Measurements from ENCODE around the gene CIBAR2. TPM values are rescaled to one million over a fixed set of nuclear protein-coding genes. Genes with fewer than 3 reads are reported as not detected.
A peak's percentile ranks its signal among the peaks of the same experiment; 100 is the strongest.

Gene CIBAR2
- total and polyA plus RNA-seq, 11 donors: not detected

DNA sequence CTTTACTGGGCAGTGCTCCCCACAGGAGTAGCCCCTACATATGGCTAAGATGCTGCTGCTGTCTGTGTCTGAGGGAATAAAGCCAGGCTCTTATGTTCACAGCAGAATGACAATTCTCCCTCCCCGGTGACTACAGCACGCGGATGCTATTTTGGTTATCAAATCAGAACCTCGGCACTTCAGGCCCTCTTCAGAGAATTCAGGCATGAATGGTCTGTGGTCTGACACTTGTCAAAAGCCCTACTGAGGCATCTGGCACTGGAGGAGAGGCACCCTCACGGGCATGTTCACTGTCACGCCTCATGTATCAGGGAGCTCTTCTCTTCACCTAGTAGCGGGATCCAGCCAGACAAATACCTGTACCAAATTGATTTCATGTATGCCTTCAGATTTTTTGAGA is 54.3 kb downstream of the CIBAR2 start:
- ATAC-seq (peak; percentile 27 to 78 (median 60)), DNase-seq (peak in 2 of 5 donors; percentile 54 to 57)
- Histone ChIP-seq H3K36me3 (no peaks in the 10 kb centered on the region), H3K27me3 (no peaks in the 10 kb centered on the region), H3K9me3 (no peaks in the 10 kb centered on the region), H3K4me3 (no peak overlapping the region), H3K4me1 (peaks cover 0 to 55% (median 17%) of the 10 kb centered on the region in 12 donors), H3K27ac (peak overlapping the region in 1 of 12 donors; percentile 44)
- intact Hi-C loops (cut with DNase I): loop anchor here in 1 of 10 donors (2.0 kb wide), 1 partner anchor 29 kb away; no protein-coding TSS in a partner anchor
- 48 to 69% (median 59%) methylated on average over 7 of the region's 7 CpGs for WGBS, 4 donors
- no peak for TF ChIP-seq POLR2A (IDR thresholded peaks at IDR 0.05)
- TF ChIP-seq, protein P1, sequence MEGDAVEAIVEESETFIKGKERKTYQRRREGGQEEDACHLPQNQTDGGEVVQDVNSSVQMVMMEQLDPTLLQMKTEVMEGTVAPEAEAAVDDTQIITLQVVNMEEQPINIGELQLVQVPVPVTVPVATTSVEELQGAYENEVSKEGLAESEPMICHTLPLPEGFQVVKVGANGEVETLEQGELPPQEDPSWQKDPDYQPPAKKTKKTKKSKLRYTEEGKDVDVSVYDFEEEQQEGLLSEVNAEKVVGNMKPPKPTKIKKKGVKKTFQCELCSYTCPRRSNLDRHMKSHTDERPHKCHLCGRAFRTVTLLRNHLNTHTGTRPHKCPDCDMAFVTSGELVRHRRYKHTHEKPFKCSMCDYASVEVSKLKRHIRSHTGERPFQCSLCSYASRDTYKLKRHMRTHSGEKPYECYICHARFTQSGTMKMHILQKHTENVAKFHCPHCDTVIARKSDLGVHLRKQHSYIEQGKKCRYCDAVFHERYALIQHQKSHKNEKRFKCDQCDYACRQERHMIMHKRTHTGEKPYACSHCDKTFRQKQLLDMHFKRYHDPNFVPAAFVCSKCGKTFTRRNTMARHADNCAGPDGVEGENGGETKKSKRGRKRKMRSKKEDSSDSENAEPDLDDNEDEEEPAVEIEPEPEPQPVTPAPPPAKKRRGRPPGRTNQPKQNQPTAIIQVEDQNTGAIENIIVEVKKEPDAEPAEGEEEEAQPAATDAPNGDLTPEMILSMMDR (IDR thresholded peaks at IDR 0.05): no peak

GRCh38 chr16:85057212-85057889 is 54.9 kb downstream of the CIBAR2 start:
- WGBS, 4 donors: 63 to 76% (median 69%) methylated on average over 9 of the region's 9 CpGs
- ATAC-seq (peak in 1 of 4 donors; percentile 37), DNase-seq (peak in 1 of 5 donors; percentile 6)
- Histone ChIP-seq H3K4me3 (no peak overlapping the region), H3K9me3 (no peaks in the 10 kb centered on the region), H3K4me1 (peaks cover 0 to 49% (median 17%) of the 10 kb centered on the region in 12 donors), H3K36me3 (no peaks in the 10 kb centered on the region), H3K27ac (no peak overlapping the region), H3K27me3 (no peaks in the 10 kb centered on the region)
- TF ChIP-seq POLR2A (IDR thresholded peaks at IDR 0.05): no peak
- TF ChIP-seq, protein P1 (IDR thresholded peaks at IDR 0.05): peak in 5 of 12 donors; percentile 6 to 18 (median 7)
- intact Hi-C loops (cut with DNase I): no loop called here

DNA sequence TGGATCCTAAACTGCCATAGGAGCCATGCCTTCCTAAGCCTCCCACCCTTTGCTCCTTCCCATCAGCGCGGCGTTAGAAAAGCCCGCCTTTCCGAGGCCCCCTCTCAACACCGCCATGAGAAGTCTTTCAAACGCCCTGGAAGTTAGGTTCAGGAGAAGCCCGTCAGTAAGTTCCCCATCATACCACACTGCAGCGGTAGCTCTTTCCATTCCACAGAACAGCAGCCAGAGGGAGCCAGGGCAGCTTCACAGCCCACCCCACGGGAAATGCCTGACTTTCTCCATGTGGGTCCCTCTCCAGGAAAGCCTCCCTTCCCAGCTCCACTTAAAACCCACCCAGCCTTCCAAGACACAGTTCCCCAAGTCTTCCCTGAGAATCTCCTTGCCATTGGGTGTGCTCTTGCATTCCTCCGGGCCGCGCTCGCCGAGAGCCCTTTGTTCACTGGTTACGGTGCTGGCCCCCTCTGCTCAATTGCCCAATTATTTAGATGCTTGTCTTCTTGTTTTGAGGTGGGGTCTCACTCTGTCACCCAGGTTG is 56.0 kb downstream of the CIBAR2 start:
- 68 to 80% (median 72%) methylated on average over 16 of the region's 16 CpGs for WGBS, 4 donors
- peaks cover 0 to 40% (median 17%) of the 10 kb centered on the region in 12 donors for H3K4me1 ChIP-seq
- DNase-seq (peak in 1 of 5 donors; percentile 48), ATAC-seq (peak in 3 of 4 donors; percentile 52 to 73 (median 69))
- peak overlapping the region in 8 of 12 donors; percentile 0 to 45 (median 28) for H3K4me3 ChIP-seq
- TF ChIP-seq, protein P1 (IDR thresholded peaks at IDR 0.05): peak in 11 of 12 donors; percentile 22 to 57 (median 36)
- no peak for TF ChIP-seq POLR2A (IDR thresholded peaks at IDR 0.05)
- H3K9me3 ChIP-seq: no peaks in the 10 kb centered on the region
- H3K36me3 ChIP-seq: no peaks in the 10 kb centered on the region
- intact Hi-C loops (cut with DNase I): no loop called here
- H3K27ac ChIP-seq: peak overlapping the region in 11 of 12 donors; percentile 17 to 95 (median 52)
- no peaks in the 10 kb centered on the region for H3K27me3 ChIP-seq

DNA sequence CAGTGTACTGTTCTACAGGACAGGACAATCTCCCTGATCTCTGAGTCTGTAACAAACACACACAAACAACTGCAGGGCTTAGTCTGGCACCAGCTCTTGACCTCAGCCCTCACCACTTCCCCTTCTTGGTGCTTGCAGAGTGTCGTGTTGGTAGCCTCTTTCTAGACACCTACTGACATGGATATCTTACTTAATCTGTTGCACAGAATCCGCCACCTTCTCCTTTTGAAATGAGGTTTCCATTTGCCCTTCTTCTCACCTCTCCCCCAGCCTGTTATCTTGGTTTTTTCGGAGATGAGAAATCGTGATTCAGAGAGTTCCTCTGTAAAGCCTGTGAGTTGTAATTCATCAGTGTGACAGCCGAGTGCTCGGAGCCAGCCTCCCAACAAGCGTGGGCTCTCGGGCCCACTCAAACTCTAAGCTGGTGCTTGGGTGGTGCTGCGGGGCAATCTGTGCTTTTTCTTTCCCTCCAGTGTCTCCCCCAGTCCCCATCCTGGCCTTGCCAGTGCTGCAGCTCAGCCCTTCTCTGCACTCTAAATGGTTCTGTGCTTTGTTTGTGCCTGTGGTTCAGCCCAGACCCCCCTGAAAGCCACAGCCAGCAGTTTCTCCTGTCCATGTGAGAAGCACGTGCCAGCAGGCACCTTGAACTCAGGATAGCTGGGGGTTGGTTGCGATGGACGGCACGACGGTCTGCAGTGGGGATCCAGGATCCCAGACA is 56.6 kb downstream of the CIBAR2 start:
- DNase-seq (peak in 2 of 5 donors; percentile 45 to 59), ATAC-seq (peak; percentile 56 to 80 (median 75))
- WGBS, 4 donors: 59 to 67% (median 65%) methylated on average over 14 of the region's 14 CpGs
- peaks cover 0 to 43% (median 17%) of the 10 kb centered on the region in 12 donors for H3K4me1 ChIP-seq
- no peaks in the 10 kb centered on the region for H3K27me3 ChIP-seq
- no peaks in the 10 kb centered on the region for H3K9me3 ChIP-seq
- TF ChIP-seq POLR2A (IDR thresholded peaks at IDR 0.05): no peak
- TF ChIP-seq, protein P1 (IDR thresholded peaks at IDR 0.05): no peak
- peak overlapping the region in 10 of 12 donors; percentile 0 to 45 (median 24) for H3K4me3 ChIP-seq
- H3K36me3 ChIP-seq: no peaks in the 10 kb centered on the region
- peak overlapping the region; percentile 16 to 95 (median 52) for H3K27ac ChIP-seq
- intact Hi-C loops (cut with DNase I): no loop called here
